Putamen (tissue), 1 donor: Measurements from ENCODE around the gene SCG2.

Source experiments
- DNase-seq: peaks from one replicate; pipeline ENCODE4 v3.0.0-alpha.2; 2016; ENCODE audit warnings: low spot score

SCG2 gene

DNA sequence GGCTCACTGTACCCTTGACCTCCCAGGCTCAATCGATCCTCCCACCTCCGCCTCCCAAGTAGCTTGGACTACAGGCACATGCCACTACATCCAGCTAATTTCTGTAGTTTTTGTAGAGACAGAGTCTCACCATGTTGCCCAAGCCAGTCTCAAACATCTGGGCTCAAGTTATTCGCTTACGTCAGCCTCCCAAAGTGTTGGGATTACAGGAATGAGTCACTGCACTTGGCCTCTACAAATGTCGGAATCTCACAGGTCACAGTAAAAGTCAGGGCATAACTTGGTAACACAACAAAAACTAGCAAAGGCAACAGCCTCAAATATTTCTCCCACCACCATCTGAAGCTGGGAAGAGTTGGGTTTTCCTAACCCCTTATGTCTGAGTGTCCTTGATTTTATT is 25.3 kb downstream of the SCG2 start:
- DNase-seq, result no peak

DNA sequence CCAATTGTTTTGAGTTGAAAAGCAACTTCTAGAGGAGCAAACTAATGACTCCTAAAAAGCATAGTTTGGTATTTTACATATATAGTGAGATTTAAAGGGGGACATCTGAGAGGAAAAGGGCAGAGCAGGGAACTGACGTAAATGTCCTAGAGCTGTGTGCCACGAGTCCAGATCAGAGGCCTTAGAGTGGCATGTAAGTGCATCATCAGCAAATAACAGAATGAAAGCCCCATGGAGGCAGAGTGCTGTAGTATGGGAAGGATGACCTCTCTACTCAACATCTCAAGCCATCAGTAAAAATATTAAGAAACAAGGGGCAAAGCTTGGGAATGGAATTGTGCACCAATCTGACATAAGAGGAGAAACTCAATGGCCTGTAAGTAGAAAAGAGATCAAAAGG is 31.4 kb downstream of the SCG2 start:
- no peak for DNase-seq

DNA sequence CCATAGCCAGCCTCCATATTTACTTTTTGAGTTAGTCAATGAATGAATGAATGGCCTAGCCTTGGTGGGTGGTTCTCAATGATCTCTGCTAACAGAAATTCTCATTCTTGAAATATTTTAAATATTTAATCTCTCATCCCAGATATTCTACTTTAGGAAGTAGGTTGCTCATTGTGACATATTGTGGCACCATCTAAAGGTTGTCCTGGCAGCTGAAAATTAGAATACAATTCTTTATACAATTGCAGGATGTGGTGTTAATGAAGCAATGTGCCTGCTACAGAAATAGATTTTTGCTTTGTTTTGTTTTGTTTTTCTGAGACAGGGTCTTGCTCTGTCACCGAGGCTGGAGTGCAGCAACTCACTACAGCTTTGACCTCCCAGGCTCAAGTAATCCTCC is 35.8 kb downstream of the SCG2 start:
- DNase-seq, result no peak

DNA sequence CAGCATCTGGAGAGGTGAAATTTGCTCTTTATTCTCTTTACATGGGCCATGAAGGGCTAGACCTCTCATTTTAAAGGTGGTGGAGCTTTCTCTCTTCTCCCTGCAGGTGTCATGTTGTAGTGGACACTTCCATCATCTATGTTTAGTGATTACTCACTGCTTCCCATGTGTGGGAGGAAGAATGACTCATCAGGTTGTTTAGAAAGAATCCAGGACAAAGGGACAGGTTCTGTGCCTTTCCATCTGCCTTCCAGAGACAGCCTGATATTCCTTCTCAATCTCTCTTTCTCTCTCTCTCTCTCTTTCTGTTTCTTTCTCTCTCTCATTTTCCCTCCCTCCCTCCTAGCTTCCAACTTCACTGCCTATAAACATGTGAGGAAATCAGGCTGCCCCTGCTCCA is 38.7 kb downstream of the SCG2 start:
- DNase-seq, result no peak

DNA sequence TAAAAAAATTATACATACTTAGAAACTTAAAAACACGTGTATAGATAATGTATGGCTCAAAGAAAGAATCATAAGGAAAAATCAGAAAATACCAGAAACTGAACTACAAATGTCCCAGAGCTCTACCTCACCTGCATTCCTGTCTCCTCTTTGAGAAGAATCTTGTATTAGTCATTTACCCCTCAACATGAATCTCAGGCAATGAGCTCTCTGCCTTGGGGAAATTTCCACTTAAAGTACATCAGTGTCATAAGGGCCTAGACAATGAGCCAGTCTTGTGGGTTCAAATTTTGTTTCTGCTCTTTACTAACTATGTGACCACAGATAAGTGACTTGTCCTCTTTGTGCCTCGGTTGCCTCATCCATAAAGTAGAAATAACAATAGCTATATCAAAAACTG is 40.1 kb downstream of the SCG2 start:
- no peak for DNase-seq

DNA sequence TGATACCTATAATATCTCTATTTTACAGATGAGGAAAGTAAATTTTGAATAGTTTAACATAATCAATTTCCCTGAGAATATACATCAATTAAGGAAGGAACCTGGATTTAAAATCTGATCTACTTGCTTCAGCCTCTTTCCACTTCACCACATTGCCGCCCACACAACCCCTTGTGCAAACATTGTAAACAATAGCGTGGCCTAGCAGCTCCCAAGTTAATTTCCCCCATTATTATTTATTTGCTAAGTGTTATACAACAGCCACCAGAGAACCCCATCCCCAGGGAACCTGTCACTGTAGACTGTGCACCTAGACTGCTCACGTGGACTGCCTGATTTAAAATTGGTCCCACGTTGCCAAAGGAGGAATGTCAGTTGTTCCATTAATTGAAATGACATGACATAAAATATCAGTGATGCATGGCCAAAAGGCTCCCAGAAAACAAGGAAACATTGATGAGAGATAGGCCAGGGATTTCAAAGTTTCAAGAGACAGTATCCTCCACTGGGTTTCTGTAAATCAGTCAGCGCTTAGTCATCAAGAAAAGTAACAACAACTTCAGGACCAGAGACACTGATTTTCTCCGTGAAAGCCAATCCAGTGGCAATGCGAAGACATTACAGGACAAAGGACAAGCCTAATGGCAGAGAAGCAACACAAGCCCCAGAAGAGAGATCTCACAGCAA is 41.3 kb downstream of the SCG2 start:
- DNase-seq, result no peak

DNA sequence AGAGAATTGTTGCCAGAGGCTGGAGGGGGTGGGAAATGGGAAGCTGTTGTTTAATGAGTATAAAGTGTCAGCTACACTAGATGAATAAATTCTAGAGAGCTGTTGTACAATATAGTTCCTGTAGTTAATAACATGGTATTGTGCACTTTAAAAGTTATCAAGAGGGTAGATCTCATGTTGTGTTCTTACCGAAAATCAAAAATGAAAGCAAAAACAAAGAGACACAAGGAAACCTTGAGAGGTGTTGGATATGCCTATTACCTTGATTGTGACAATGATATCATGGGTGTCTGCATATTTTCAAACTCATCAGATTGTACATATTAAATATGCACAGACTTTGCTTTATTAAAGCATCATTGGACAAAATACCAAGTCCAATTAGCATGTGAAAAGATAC is 43.2 kb downstream of the SCG2 start:
- DNase-seq, result no peak

DNA sequence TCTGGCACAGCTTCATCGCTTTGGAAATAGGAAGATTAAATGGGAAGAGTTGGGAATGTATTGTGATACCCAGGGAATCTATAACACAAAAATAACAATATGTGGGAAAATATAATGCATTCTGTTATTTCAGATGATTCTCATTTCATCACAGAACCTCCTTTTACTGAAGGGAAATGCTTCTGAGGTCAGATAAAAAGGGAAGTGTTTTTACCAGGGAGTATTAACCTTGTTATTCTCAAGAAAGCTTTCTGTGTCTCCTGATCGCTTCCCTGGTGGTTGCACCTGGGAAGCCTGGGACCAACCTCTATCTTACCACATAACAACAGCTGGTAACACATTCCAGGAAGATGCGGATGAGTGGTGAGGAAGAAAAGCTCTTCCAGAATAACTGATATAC is 47.2 kb downstream of the SCG2 start:
- DNase-seq, result no peak

DNA sequence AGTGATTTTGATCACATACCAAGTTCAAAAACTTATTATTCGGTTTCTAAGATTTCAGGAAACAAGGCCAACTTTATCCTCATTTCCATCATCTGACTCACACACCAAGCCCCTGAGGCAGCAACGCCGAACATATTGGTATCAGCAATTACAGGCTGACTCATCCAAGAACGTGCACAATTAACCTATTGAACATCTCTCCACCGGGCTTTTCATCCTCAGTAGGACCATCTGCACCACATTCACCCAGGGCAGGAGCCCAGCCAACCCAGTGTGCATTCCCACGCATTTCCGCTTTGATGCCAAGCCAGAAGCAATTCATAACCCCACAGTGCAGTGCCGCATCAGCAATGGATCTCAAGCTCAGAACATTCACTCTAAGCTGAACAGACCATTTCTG is 52.9 kb downstream of the SCG2 start:
- peak; percentile 20 for DNase-seq

DNA sequence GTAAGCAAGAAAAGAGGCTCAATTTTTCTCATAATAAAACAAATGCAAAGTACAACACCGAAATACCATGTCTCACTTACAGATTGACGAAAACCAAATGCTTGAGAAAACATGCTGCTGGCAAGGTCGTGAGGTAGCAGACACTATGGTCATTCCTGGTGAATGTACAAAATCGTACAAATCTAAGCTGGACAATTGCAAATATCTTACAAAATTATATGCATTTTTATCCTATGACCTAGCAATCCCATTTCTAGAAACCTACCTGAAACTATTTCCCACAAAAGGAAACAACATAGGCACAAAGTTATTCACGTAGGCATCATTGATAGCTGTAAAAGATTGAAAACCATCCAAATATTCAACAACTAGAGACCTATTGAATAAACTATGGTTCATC is 54.0 kb downstream of the SCG2 start:
- no peak for DNase-seq
